Measurements from ENCODE around the gene OTUB2.

- TF ChIP-seq, protein P1, sequence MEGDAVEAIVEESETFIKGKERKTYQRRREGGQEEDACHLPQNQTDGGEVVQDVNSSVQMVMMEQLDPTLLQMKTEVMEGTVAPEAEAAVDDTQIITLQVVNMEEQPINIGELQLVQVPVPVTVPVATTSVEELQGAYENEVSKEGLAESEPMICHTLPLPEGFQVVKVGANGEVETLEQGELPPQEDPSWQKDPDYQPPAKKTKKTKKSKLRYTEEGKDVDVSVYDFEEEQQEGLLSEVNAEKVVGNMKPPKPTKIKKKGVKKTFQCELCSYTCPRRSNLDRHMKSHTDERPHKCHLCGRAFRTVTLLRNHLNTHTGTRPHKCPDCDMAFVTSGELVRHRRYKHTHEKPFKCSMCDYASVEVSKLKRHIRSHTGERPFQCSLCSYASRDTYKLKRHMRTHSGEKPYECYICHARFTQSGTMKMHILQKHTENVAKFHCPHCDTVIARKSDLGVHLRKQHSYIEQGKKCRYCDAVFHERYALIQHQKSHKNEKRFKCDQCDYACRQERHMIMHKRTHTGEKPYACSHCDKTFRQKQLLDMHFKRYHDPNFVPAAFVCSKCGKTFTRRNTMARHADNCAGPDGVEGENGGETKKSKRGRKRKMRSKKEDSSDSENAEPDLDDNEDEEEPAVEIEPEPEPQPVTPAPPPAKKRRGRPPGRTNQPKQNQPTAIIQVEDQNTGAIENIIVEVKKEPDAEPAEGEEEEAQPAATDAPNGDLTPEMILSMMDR (IDR thresholded peaks at IDR 0.05; ENCODE audit: poor library complexity), result no peak
- TF ChIP-seq EZH2phosphoT487 (IDR thresholded peaks at IDR 0.05; ENCODE audit: low read depth, severe bottlenecking, unreplicated experiment) (no peak), EZH2 (IDR thresholded peaks at IDR 0.05; ENCODE audit: borderline replicate concordance) (no peak)
Observed at GRCh38 chr14:94058128-94058673, 32.1 kb downstream of the OTUB2 start.
